NCI-H1048 (cell line): ENCODE measurements around the gene RABGEF1.
"Not testable (repeated sequence)": the region's sequence is repeated elsewhere in the genome, so short reads cannot be mapped to it uniquely, and the experiment has no call there.

ENCODE experiments used
- DNase-seq: peaks from one replicate; lab custom pipeline; 2025; lab: John Stamatoyannopoulos, UW

RABGEF1 gene

DNA sequence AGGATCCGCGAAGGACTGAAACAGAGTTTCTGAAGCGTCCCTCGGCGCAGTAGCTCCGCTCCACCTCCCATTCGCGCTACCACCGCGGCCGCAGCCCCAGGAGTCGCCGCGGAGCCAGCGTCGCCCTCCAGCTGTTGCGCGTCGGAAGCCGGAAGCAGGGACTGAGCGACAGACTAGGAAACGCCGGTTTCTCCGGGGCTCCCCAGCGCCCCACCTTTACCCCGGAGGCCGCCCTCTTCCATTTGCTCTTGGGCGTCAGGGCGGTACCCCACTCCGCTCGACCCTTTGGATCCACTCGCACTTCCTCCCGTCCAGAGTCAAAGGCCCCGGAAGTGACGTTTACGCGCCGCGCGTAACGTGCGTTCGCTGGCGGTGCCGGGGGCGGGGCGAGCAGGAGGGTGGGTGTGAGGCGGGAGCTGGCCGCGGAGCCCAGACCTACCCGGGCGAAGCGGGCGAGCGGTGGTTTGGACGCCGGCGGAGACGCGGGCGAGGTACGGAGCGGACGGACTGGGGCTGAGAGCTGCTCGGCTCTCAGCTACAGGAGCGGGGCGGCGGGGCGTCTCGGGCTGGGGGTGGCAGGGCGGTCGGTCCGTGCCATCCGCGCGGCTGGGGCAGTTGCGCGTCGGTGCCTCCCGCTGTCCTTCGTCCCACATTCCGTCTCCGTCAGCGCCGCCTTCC, at the start of gene RABGEF1:
RABGEF1 (plus strand) TSS at position 432 of the 678 bp plus-strand sequence. CDS start 31,167 bp downstream, outside the sequence.
- peak; percentile 87 for DNase-seq

DNA sequence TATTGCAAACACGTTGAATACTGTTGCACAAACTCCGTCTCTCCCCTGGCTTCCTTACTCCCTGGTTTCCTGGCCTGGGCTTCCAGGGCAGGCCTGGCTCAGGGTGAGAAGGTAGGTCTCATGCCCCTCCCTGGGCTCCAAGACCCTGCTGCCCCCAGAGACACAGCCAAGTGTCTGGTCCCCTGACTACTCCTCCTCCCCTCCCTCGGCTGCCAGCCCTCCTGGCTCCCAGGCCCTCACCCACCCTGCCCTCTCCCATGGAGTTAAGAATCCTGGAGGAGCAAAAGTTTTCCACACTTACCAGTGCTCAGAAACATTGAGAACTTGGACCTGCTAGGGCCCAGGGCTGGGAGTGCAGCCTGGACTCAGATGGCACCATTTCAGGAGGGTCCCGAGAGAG, 47.2 kb upstream of the RABGEF1 start:
- no peak for DNase-seq

DNA sequence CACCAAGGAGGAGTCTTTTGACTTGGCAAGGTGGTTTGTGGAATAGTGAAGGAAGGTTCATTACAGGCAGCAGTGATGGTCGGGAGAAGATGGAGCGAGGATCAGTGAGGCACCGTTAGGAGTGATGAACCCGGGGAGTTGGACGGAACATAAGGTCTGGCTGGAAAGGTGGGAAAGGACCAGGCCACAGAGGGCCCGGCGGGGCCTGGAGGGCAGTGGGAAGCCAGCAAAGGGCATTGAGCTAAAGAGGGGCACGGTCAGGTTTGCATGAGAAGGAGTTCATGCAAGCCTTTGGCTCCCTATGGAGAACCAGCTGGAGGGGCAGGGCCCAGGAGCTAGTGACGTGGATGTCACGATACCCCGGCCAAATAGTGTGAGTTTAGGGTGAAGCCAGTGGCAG, 46.2 kb upstream of the RABGEF1 start:
- DNase-seq = no peak

DNA sequence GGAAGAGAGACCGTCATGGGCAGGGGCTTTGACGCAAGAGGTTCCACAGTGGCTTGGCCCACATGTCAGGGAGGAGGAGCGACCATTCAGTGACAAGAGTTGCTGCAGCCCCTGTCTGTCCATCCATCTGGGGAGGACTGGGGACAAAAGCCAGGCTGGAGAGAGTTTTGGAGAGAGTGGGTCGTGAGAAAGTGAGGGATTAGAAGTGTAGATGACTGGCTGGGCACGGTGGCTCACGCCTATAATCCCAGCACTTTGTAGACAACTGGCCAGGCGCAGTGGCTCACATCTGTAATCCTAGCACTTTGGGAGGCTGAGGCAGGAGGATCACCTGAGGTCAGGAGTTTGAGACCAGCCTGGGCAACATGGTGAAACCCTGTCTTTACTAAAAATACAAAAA, 45.1 kb upstream of the RABGEF1 start:
- DNase-seq = not testable (repeated sequence)

DNA sequence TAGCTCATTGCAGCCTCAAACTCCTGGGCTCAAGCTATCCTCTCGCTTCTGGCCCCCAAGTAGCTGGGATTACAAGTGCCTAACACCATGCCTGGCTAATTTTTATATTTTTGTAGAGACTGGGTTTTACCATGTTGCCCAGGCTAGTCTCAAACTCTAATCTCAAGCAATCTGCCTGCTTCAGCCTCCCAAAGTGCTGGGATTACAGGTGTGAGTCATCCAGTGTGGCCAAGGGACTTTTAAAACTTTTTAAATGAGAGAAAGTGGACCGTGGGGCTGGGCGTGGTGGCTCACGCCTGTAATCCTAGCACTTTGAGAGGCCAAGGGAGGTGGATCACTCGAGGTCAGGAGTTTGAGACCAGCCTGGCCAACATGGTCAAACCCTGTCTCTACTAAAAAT, 44.4 kb upstream of the RABGEF1 start:
- DNase-seq = not testable (repeated sequence)

DNA sequence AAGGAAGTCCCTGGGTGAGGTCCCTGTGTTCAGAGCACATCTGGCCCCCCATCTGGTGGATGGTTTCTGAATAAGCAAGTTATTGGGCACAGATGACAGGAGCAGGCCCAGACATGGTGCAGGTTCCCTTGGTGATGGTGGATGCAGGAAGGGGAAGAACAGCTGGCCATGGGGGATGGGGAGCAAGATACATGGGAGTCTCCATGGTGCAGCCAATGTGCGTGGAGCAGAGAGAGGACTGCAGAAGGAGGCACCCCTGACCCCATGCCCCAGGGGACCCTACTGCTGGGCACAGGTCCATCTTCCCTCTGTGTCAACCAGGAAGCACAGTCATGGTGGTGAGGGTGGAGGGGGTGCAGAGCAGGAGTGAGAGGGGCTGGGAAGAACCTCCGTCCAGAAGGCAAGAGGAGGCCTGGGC, 43.8 kb upstream of the RABGEF1 start:
- no peak for DNase-seq

DNA sequence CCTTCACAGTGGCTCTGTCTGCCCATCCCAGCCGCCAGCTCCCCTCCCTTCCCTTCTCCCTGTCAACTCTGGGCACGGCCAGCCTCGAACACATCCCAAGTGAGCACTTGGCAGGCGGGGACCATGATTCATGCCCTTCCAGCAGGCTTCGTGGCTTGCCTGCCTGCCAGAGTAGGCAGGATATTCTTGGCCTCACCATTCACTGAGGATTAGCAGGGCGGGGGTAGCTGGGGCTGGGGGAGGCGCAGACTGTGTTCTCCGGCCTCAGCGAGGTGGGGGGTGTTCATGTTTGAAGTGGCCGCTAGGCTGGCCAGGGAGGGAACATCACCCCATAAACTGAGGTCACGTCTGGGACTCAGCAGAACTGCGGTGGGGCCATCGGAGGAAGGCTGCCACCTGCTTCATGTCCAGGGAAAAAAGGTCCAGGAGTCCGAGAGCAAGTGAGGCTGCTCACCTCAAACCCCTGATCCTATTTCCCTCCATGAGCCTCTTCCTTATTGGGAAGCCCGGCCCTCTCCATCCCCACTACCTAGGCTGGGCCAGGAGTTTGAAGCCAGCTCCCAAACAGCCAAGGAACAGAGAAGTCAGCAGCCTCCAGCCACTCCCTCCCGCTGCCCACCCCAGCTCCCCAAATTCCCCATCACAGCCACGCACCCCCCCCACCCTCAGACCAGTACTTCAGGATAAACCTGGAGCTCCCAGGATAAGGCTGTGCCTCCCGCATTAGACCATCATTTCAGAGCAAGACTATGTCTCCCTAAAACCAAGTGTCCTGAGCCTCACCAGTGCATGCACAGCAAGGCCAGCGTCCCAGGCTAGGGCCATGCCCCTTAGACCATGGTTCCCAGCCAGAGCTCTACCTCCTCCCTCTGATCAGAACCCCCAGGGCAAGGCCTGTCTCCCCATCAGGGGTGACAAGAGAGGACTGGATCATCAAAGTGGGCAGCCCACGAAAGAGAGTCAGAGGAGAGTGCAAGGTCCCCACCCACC, 42.8 kb upstream of the RABGEF1 start:
- no peak for DNase-seq

DNA sequence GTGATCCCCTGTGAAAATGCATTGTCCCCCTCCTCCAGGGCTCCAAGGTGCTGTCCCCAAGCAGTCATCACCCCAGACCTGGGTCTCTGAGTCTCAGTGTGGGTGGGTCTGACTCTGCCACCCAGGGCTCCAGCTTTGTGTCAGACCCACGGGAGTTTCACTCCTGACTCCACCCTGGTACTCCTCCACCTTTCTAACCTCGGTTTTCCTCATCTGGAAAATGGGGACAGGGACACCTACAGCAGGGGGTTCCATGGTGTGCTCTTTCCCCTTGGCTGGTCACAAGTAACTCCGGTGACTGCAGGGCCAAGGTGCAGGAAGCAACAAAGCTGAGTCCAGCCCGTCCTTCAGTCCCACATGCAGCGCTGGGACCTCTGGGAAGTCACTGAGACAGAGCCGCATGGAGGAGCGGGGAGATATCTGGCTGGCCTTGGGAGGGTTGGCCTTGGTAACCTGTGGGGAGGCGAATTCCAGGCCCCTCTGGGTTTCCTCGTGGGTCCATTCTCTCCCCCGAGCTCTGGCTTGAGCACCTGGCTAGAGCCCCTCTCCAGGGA, 41.8 kb upstream of the RABGEF1 start:
- DNase-seq = no peak

DNA sequence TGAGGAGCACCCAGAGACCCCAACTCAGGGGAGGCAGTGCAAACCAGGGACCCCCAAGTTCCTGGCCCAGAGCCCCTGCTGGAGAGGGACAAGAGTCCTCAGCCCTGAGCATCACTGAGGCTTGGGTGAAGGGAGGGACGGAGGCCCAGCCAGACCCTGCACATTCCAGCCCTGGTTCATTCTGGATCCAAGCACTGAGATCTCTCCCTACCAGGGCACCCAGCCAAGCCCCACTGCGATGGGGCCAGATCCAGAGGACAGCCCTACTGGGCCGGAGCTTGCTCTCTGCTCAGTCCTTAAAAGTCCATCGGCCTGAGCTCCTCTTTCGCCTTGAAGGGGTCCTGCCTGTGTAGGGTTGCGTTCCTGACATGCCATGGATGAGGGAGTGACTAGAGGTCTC, 40.5 kb upstream of the RABGEF1 start:
- DNase-seq = no peak

DNA sequence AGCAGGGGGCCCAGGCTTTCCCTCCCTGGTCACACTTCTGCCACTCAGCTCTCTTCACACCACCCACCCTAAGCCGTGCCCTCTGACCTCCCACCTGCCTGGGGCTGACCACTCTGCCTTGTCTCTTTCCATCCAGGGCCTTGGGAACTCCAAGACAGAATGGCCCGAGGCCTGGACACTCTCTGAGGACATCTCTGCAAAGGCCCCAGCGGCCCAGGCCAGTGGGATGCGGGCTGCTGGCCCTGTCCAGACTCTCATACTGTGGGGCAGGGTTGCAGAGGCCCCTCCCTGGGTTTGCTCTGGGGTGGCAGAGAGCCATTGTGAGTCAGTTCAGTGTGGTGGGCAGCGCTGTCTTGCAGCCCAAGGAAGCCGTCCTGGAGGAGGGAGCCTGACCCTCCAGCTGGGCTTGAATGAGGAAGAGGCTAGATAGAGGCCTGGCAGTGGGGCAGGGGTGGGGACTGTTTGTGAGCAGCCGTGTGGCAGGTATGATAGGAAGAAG, 39.9 kb upstream of the RABGEF1 start:
- no peak for DNase-seq

DNA sequence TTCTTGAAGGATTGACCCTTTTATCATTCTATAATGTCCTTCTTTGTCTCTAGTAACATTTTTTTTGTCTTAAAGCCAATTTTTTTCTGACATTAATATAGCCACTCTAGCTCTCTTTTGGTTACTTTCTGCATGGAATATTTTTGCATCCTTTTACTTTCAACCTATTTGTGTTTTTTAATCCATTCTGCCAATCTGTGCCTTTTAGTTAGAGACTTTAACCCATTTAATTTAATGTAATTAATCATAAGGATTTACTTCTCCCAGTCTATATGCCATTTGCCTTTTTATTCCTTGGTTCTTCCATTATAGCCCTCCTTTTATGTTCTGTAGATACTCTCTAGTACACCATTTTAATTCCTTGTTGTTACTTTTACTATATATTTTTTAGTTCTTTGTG, 32.7 kb upstream of the RABGEF1 start:
- DNase-seq = no peak

DNA sequence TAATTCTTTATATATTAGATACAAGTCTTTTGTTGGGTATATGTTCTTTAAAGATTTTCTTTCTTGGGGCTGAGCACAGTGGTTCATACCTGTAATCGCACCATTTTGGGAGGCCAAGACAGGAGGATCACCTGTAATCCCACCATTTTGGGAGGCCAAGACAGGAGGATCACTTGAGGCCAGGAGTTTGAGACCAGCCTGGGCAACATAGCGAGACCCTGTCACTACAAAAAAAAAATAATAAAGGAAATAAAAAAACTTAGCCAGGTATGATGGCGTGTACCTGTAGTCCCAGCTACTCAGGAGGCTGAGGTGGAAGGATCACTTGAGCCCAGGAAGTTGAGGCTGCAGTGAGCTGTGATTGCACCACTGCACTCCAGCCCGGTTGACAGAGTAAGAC, 29.8 kb upstream of the RABGEF1 start:
- DNase-seq = not testable (repeated sequence)

DNA sequence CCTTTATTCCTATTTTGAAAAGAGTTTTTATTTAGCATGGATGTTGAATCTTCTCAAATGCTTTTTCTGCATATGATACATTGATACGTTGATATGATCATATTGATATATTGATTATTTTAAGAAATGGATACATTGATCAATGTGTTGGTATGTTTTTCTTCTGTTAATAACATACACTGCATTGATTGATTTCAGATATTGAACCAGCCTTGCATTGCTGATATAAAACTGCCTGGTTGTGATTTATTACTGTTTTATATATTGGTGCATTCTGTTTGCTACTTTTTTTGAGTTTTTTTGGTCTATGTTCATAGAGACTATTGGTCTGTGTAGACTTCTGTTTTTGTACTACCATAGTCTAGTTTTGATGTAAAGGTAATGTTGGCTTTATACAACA, 26.8 kb upstream of the RABGEF1 start:
- no peak for DNase-seq

DNA sequence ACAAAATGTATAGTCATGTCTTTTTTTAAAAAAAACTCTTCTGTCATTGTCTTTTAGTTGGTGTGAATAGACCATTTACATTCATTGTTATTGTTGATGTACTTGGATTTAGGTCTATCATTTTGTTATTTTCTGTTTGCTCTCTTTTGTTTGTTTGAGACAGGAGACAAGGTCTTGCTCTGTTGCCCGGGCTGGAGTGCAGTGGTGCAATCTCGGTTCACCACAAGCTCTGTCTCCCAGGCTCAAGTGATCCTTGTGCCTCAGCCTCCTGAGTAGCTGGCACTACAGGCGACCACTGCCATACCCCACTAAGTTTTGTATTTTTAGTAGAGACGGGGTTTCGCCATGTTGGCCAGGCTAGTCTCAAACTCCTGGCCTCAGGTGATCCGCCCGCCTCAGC, 23.9 kb upstream of the RABGEF1 start:
- DNase-seq = not testable (repeated sequence)

DNA sequence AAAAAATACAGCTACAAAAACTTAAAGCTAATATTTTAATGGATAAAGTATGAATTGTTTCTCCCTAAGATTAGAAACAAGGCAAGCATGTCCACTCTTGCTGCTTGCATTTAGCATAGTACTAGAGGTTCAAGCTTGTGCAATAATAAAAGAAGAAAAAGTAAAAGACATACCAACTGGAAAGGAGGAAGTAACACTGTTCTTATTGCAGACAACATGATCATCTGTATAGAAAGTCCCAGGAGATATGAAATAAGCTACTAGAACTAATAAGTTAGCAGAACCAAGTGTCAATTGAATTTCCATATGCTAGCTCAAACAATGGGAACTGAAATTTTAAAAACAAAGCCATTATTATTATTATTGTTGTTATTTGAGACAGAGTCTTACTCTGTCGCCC, 20.0 kb upstream of the RABGEF1 start:
- DNase-seq = no peak

DNA sequence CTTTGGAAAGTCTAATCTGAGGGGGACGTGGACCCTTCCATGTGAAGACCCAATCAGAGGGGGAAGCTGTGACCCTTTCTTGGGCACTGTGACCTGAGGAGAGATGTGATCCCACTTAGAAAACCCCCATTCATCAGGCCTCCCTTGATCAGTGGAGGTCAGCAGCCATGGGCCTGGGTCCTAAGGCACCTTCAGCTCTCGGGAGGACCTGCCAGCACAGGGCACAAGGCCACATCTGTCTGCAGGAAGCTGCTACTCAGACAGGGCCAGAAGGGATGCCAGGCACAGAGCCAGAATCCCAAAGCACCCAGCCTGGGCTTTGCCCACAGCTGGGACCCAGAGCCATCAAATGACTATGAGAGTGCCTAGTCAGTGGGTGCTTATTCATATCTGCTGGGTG, 14.7 kb upstream of the RABGEF1 start:
- no peak for DNase-seq

DNA sequence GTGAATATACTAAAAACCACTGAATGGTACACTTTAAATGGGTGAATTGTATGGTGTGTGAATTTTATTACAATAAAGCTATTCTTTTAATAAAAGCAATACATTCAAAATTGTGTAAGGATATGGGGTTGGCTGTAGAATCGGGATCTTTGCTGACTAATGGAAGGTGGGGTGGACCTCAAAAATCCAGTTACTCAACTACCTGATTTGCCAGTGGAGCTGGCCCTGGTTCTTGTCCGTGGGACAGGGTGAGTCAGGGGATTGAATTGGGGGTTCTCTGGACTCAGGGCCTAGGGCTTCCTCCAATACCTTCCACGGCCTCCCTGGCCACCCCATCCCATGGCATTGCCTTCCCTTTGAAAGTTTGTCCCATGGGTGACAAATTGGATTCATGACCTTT, 13.5 kb upstream of the RABGEF1 start:
- no peak for DNase-seq

DNA sequence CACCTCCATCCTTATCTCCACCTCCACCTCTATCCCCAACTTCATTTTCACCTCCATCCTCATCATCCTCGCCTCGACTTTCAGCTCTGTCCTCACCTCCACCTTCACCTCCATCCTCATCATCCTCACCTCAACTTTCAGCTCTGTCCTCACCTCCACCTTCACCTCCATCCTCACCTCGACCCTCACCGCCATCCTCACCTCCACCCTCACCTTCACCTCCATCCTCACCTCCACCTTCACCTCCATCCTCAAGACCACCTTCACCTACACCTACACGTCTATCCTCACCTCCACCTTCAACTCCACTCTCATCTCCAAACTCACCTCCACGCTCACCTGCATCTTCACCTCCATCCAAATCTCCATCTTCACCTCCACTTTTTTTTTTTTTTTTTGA, 12.0 kb upstream of the RABGEF1 start:
- DNase-seq = no peak

DNA sequence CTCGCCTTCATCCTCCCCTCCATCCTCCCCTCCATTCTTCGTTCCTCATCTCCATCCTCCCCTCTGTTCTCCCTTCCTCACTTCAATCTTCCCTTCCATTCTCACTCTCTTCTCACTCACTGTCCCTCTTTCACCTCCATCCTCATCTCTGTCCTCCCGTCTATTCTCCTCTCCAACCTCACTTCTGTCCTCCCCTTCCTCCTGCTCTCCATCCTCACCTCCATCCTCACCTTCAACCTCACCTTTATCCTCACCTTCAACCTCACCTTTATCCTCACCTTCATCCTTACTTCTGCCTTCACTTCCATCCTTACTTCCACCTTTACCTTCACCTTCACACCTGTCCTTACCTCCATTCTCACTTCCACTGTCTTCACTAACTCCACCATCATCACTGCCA, 11.3 kb upstream of the RABGEF1 start:
- DNase-seq = no peak

DNA sequence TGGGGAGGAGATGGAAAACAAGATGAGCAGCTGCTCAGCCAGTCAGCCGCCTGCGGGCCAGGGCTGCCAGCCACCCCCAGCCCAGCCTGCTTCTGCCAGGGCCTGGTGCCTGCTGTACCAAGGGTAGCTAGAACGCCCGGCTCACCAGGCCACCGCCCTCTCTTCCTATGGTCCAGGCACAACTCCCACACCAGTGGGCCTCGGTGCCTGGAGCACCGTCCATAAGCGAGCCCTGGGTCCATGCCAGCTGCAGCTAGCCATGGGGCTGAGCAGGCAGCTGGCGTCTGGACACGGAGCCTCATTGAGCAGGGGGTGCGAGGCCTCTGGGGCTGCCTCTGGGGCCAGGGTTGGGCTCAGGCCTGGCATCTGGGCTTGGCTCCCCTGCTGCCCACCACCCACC, 8.5 kb upstream of the RABGEF1 start:
- no peak for DNase-seq

DNA sequence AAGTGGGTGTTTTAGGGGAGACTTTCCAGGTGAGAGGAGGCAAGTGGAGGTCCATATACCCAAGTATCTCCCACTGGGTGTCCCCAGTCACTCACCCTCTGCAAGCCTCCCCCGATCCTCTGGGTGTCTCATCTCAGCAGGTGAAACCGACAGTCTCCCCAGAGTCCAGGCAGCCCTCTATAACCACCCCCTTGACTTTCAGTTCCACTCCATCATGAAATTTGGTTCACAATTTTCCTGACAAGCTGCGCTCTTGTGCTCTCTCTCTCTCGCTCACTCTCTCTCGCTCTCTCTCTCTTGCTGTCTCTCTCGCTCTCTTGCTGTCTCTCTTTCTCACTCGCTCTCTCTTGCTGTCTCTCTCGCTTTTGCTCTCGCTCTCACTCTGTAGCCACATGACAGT, 8.1 kb upstream of the RABGEF1 start:
- DNase-seq = no peak

DNA sequence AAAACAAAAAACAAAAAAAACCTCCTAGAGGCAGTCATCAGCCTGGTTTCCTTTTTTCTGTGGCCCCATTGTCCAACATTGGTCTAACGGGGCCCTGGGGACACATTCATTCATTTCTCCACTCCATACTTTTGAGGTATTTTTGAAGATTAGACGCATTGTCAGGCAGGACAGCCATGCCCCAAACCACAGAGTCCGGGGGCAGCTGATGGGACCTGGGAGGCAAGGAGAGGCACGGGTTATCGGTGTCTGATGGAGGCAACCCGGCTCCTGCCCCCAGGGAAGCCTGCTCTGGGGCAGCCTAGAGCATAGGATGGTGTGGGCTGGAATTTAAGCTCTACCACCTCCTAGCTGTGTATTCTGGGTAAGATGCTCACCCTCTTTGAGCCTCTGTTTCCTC, 6.5 kb upstream of the RABGEF1 start:
- no peak for DNase-seq

DNA sequence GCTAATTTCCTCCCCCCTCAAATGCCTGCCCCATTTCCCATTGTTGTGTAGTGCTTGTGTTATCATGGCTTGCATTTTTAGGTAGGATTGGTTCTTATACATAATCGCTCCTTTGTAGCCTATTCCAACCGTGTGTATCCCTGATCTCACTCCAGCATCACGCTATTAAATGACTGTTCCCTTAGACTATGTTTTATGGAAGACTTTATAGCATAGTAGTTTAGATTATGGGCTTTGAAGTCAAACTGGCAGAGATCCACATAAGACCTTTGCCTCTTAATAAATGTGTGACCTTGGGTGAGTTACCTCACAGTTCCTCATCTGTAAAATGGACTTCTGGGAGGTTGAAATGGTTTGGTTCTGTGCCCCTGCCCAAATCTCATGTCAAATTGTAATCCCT, 5.4 kb upstream of the RABGEF1 start:
- DNase-seq = no peak
